K562 (cell line): Measurements from ENCODE around the gene QSOX2. TPM values are rescaled to one million over a fixed set of nuclear protein-coding genes. Genes with fewer than 3 reads are reported as not detected.

Source experiments
- ATAC-seq: fragments of 200-7000 bp; cut with Tn5 transposase; 3 replicates; pipeline ENCODE4 v1.9.1; 2020; ENCODE audit warnings: moderate library complexity
- BruUV-seq: library from RNA; stranded (reverse); fragments of 400-500 nt; replicated peaks from 2 replicates; lab custom pipeline; 2021; lab: Mats Ljungman, UMichigan
- CTCF ChIA-PET: fragments of 300-600 bp; formaldehyde crosslinking; extraction: SDS; loops from one replicate; lab custom pipeline; 2021; ENCODE audit warnings: low intra/inter-chr PET ratio; lab: Yijun Ruan, JAX
- POLR2A ChIA-PET: fragments of 300-600, 350-650 bp; sonication (Branson Sonifier 250); formaldehyde crosslinking; extraction: SDS; loops from one replicate; lab custom pipeline; 2021; ENCODE audit warnings: antibody characterized with exemption, inconsistent platforms; lab: Yijun Ruan, JAX
- DNase-seq, 4 experiments: peaks; one replicate each; pipeline versions ENCODE4 v3.0.0 to v3.0.0-alpha.2; 2011 to 2018; ENCODE audit warnings: low spot score in 3 of 4, mixed read lengths in 3 of 4; ENCODE audit errors: extremely low read depth in 1 of 4
- FAIRE-seq: peaks from 2 replicates; lab custom pipeline; 2011; peaks lifted over from hg19 to GRCh38; lab: Jason Lieb, UNC
- H2AFZ ChIP-seq: 2 replicates; pipeline ENCODE4 v1.6.0; 2011; ENCODE audit warnings: low read depth, low read length, control low read depth, inconsistent platforms
- H3K27ac ChIP-seq: fragments of 200-600 bp; 3 replicates; pipeline ENCODE4 v1.8.0; 2011; ENCODE audit warnings: low read depth, mild to moderate bottlenecking, control low read depth, inconsistent platforms, low read length, moderate library complexity, mixed read lengths; ENCODE audit errors: extremely low read depth
- H3K27me3 ChIP-seq, 2 experiments: fragments of 300-600 bp in 1 of 2; 2 replicates in 1 of 2; 3 replicates in 1 of 2; pipeline versions ENCODE4 v1.6.0 to v1.8.0; 2011; ENCODE audit warnings: inconsistent platforms in 2 of 2, low read length in 2 of 2, mild to moderate bottlenecking in 1 of 2, mixed read lengths in 1 of 2, moderate library complexity in 1 of 2; ENCODE audit not compliant: control insufficient read depth in 2 of 2, insufficient read depth in 2 of 2
- H3K36me3 ChIP-seq: fragments of 300-600 bp; 3 replicates; pipeline ENCODE4 v1.8.0; 2011; ENCODE audit warnings: mild to moderate bottlenecking, low read length, inconsistent platforms; ENCODE audit not compliant: control insufficient read depth, insufficient read depth
- H3K4me1 ChIP-seq, 2 experiments: fragments of 200-600 bp in 1 of 2; replicated peaks in 1 of 2; 2 replicates in 1 of 2; 3 replicates in 1 of 2; pipeline versions ENCODE4 v1.5.1 to v1.8.0; 2011; ENCODE audit warnings: inconsistent platforms in 2 of 2, low read length in 2 of 2, mild to moderate bottlenecking in 1 of 2, mixed read lengths in 1 of 2, moderate library complexity in 1 of 2; ENCODE audit not compliant: control insufficient read depth in 2 of 2, insufficient read depth in 2 of 2
- H3K4me2 ChIP-seq: 2 replicates; pipeline ENCODE4 v1.6.1; 2011; ENCODE audit warnings: low read length, control low read depth, inconsistent platforms, mixed read lengths; ENCODE audit not compliant: insufficient read depth
- H3K4me3 ChIP-seq: fragments of 200-600 bp; sonication (generic), shearing (Covaris generic); 2 replicates; pipeline ENCODE4 v1.5.1; 2016; ENCODE audit warnings: control low read depth, inconsistent platforms
- H3K79me2 ChIP-seq: fragments of 200-600 bp; 3 replicates; pipeline ENCODE4 v1.8.0; 2011; ENCODE audit warnings: low read length, inconsistent platforms; ENCODE audit not compliant: control insufficient read depth, insufficient read depth
- H3K9ac ChIP-seq, 2 experiments: 2 replicates each; pipeline versions ENCODE4 v1.6.0 to v1.6.1; 2011; ENCODE audit warnings: low read depth in 2 of 2, low read length in 2 of 2, control low read depth in 1 of 2, inconsistent platforms in 1 of 2, mild to moderate bottlenecking in 1 of 2, mixed read lengths in 1 of 2; ENCODE audit not compliant: insufficient read depth in 1 of 2
- H3K9me1 ChIP-seq: one replicate; pipeline ENCODE4 v1.6.0; 2011; ENCODE audit warnings: inconsistent platforms, mild to moderate bottlenecking, low read length, moderate library complexity; ENCODE audit not compliant: control insufficient read depth, insufficient read depth
- H3K9me3 ChIP-seq: replicated peaks from 2 replicates; pipeline ENCODE4 v1.5.1; 2011; ENCODE audit warnings: low read depth, low read length, inconsistent platforms; ENCODE audit not compliant: control insufficient read depth, insufficient read depth
- H4K20me1 ChIP-seq: replicated peaks from 2 replicates; pipeline ENCODE4 v1.6.1; 2011; ENCODE audit warnings: low read length, inconsistent platforms, mixed read lengths; ENCODE audit not compliant: control insufficient read depth, insufficient read depth
- ILK ChIP-seq: fragments of 450-650 bp; IDR thresholded peaks from 2 replicates; pipeline ENCODE4 v1.6.1; 2016; ENCODE audit warnings: missing genetic modification characterization, low read depth, mild to moderate bottlenecking, missing compliant biosample characterization, moderate library complexity, borderline replicate concordance
- MCM7 ChIP-seq, 2 experiments: fragments of 450-650 bp; IDR thresholded peaks; 2 replicates each; pipeline ENCODE4 v1.6.1; 2016 to 2018
- NFIC ChIP-seq: fragments of 450-650 bp; IDR thresholded peaks from 2 replicates; pipeline ENCODE4 v1.6.1; 2017; ENCODE audit warnings: mild to moderate bottlenecking, inconsistent platforms
- POLR2G ChIP-seq: fragments of 200-400 bp; formaldehyde crosslinking; IDR thresholded peaks from 2 replicates; pipeline ENCODE4 v1.6.1; 2017; ENCODE audit warnings: low read depth, mild to moderate bottlenecking, antibody characterized with exemption, low read length, moderate library complexity
- RBM22 ChIP-seq: fragments of 200-400 bp; formaldehyde crosslinking; IDR thresholded peaks from 2 replicates; pipeline ENCODE4 v1.6.1; 2018; ENCODE audit warnings: low read length, low read depth; ENCODE audit not compliant: poor library complexity, severe bottlenecking
- WGBS: fragments of 100-300 bp; shearing (Covaris generic); methylation state at CpG from one replicate; pipeline ENCODE4 v1.1.6; 2016; ENCODE audit warnings: low coverage, mixed read lengths; ENCODE audit not compliant: insufficient coverage; ENCODE audit errors: missing lambda C conversion rate; 5-methylcytosine and 5-hydroxymethylcytosine counted together
- in situ Hi-C: fragments of 300-500 bp; cut with MboI; formaldehyde crosslinking; loops from 4 replicates; pipeline ENCODE4 v1.15.0; 2018; ENCODE audit warnings: inconsistent platforms, mixed read lengths
- intact Hi-C: fragments of 100-400 bp; cut with micrococcal nuclease; formaldehyde crosslinking; loops from 2 replicates; pipeline ENCODE4 v1.14.2; 2022
- polyA plus RNA-seq, 8 experiments: library from polyadenylated mRNA; depleted of rRNA in 4 of 8; stranded (reverse) in 5 of 8; unstranded in 3 of 8; fragments of >200 nt; fragmentation: Nextera tagmentation in 2 of 8; fragmentation: Illumina TruSeq in 1 of 8; extraction: Ambion mirVana in 2 of 8; extraction: Trizol in 1 of 8; gene quantifications; 2 replicates each; pipeline versions ENCODE4 v1.2.1 to v1.2.3, GENCODE V29; 2011 to 2014; ENCODE audit warnings: inconsistent platforms in 1 of 8, missing spikeins in 1 of 8
- total RNA-seq, 7 experiments: library from RNA; depleted of rRNA in 6 of 7; stranded (reverse); fragments of >200 nt in 6 of 7; fragmentation: Illumina TruSeq in 2 of 7; extraction: Trizol in 2 of 7; gene quantifications; 2 replicates each; pipeline versions ENCODE4 v1.2.1 to v1.2.3, GENCODE V29; 2011 to 2021; ENCODE audit warnings: low replicate concordance in 1 of 7
- TF ChIP-seq, protein P1 (sequence below): IDR thresholded peaks from 3 replicates; pipeline ENCODE4 v1.6.1; 2011; ENCODE audit warnings: borderline replicate concordance, mild to moderate bottlenecking, moderate library complexity; ENCODE audit not compliant: insufficient read length; ENCODE audit errors: extremely low read depth

QSOX2 gene
- total and polyA plus RNA-seq, 9 of the 15 experiments (the other 6 are each of a cell fraction or from before 2014, with no cell fraction given) = 0.51 to 23.7 (median 12.7) TPM

GRCh38 chr9:136204145-136204805 lies 41.3 kb downstream of the QSOX2 start:
- no TSS peak for BruUV-seq
- Histone ChIP-seq H3K9me3 (no peaks in the 10 kb centered on the region), H3K79me2 (no peaks in the 10 kb centered on the region), H3K4me3 (no peak overlapping the region), H3K9ac (no peak overlapping the region), H3K27me3 (peaks cover 19 to 33% of the 10 kb centered on the region in 2 experiments; a peak in 4 of 5 replicates), H3K27ac (no peak overlapping the region), H2AFZ (no peak overlapping the region), H3K36me3 (peaks cover 23% of the 10 kb centered on the region; the same call in 2 of the 3 replicates), H3K4me1 (peaks cover 21 to 75% of the 10 kb centered on the region in 2 experiments), H3K4me2 (no peak overlapping the region), H3K9me1 (peaks cover 4% of the 10 kb centered on the region), H4K20me1 (peaks cover 19% of the 10 kb centered on the region)
- in situ Hi-C loops = no loop called here
- no peak for ATAC-seq
- no peak for DNase-seq
- POLR2A ChIA-PET = no interaction called here
- WGBS = 76% methylated on average over 22 of the region's 25 CpGs
- TF ChIP-seq ILK (tag) = no peak
- TF ChIP-seq RBM22 = peak; percentile 39
- TF ChIP-seq, protein P1, sequence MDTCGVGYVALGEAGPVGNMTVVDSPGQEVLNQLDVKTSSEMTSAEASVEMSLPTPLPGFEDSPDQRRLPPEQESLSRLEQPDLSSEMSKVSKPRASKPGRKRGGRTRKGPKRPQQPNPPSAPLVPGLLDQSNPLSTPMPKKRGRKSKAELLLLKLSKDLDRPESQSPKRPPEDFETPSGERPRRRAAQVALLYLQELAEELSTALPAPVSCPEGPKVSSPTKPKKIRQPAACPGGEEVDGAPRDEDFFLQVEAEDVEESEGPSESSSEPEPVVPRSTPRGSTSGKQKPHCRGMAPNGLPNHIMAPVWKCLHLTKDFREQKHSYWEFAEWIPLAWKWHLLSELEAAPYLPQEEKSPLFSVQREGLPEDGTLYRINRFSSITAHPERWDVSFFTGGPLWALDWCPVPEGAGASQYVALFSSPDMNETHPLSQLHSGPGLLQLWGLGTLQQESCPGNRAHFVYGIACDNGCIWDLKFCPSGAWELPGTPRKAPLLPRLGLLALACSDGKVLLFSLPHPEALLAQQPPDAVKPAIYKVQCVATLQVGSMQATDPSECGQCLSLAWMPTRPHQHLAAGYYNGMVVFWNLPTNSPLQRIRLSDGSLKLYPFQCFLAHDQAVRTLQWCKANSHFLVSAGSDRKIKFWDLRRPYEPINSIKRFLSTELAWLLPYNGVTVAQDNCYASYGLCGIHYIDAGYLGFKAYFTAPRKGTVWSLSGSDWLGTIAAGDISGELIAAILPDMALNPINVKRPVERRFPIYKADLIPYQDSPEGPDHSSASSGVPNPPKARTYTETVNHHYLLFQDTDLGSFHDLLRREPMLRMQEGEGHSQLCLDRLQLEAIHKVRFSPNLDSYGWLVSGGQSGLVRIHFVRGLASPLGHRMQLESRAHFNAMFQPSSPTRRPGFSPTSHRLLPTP = no peak
- TF ChIP-seq POLR2G = peak; percentile 39; the same call in 1 of the 2 replicates
- TF ChIP-seq NFIC = peak; percentile 38; the same call in 1 of the 2 replicates
- TF ChIP-seq MCM7 (IDR thresholded peaks at IDR 0.05) = no peak
- CTCF ChIA-PET = no interaction called here
- no peak for FAIRE-seq
- intact Hi-C loops = no loop called here
